Camera-type eye (tissue), 1 donor: ENCODE data around the gene SNX17. TPM values are rescaled to one million over a fixed set of nuclear protein-coding genes. Genes with fewer than 3 reads are reported as not detected.

Source experiments
- total RNA-seq: library from RNA; depleted of rRNA; stranded (reverse); fragments of >200 nt; gene quantifications from one replicate; pipeline ENCODE4 v1.2.3, GENCODE V29; 2014

SNX17 gene, protein sequence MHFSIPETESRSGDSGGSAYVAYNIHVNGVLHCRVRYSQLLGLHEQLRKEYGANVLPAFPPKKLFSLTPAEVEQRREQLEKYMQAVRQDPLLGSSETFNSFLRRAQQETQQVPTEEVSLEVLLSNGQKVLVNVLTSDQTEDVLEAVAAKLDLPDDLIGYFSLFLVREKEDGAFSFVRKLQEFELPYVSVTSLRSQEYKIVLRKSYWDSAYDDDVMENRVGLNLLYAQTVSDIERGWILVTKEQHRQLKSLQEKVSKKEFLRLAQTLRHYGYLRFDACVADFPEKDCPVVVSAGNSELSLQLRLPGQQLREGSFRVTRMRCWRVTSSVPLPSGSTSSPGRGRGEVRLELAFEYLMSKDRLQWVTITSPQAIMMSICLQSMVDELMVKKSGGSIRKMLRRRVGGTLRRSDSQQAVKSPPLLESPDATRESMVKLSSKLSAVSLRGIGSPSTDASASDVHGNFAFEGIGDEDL
- 72.6 TPM for total RNA-seq

DNA sequence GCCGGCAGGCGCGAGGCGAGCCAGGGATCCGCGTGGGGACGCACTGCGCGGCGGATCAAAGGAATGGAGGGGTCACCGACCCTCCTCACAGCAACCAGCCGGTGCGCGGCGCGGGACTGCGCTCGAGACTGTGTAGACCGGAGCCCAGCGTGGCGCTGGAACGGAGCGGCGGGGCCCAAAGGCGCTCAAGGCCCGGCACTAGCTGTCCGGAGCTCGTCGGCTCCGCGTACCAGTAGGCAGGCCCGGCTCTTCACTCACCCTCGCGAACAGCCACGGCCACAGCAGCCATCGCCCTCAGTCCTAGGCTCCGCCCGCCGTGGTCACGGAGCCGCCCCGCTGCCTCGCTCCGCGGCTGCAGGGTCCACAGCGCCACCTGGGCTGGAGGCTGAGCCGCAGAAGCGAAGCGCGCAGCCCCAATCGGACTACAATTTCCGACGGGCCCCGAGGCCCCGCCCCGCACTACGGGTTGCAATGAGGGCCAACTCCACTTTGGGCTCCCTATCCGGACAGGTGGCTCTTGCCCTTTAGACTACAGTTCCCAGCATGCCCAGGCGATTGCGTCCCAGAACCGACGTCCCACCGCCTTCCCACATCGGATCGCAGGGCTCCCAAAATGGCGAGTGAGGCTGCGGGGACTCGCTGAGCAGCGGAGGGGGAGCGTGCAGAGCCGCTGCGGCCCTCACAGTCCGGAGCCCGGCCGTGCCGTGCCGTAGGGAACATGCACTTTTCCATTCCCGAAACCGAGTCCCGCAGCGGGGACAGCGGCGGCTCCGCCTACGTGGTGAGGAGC is at the start of gene SNX17, which contains the start of gene EIF2B4:
Gene SNX17, plus strand, starts transcription at position 591 of the 790 bp plus-strand sequence. Its CDS starts 128 bp downstream, at position 719.
Gene EIF2B4, minus strand, starts transcription at position 313 of the 790 bp plus-strand sequence. Its CDS starts 24 bp downstream, at position 289.

DNA sequence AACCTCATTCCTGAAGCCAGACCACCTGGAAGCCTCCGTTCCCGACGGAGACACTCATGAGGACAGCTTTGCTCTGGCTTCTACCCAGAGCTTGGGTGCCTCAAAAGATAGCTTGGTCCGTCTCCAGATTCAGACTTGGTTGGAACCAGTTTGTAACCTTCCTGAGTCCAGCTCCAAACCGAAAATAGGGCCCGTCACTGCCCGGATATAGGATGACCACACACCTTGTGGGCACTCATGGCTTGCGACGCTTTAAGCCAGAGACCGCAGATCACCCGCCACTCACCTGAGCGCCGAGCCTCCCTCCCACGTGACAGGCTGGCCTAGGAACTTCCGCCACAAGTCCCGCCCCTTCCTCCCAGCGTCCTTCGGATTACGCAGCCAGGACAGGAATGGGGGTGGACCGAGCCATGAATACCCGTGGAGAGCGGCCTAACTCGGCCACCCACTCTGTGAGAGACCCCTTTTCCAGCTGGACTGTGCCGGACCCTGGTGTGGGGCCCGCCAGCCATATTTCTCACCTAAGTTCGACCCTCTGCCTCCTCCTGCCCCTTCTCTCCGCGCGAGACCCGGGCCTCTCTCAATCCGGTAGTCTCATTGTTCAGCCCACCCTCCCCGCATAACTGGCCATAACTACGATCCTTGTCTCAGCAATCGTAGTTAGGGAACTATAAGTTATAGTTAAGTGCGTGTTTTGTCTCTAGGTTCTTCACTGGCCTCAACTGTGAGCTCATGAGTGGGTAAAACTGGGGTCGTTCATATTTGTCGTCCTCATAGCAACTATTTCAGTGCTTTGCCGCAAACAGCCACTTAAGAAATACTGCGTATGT is 47.4 kb upstream of the SNX17 start, which contains the start of gene MPV17:
Gene MPV17, minus strand, starts transcription at position 332 of the 830 bp plus-strand sequence. CDS start 580 bp downstream, outside the sequence.

DNA sequence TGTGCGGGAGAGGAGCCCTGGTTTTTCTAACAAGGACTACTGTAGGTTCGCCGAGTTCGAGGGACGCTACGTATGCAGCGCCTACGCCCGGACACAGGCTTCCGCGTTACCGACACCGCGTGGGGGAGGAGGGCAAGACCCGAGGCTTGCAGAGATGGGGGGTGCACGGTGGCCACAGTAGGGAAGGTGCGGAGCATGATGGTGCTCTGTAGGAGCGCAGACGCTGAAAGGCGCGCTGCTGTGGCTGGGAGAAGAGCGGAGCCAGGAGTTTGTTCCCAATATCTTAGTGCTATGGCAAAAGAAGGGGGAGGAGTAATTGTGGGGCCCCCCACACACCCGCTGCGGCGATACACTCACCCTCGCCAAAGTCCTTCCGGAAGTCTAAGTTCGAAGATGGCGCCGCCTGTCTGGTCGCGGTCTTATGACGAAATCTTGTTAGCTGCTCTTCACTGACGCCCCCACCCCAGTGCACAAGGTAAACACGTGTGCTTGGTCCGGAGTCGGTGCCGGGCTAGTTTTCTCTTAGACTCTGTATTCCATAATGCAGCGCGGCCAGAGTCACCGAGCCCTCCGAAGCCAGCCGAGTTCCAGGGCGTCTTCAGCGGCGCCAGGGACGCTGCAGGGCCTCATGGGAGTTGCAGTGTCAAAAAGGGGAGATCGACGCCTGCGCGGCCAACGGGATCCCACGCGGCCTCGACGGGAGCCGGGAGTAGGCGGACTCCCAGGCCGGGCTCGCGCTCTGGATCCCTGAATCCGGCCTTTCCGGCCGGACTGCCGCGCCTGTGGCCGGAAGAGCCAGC is 13.8 kb upstream of the SNX17 start, which contains the start of gene GTF3C2:
Gene GTF3C2, minus strand, starts transcription at position 383 of the 800 bp plus-strand sequence. CDS start 13,210 bp downstream, outside the sequence.

DNA sequence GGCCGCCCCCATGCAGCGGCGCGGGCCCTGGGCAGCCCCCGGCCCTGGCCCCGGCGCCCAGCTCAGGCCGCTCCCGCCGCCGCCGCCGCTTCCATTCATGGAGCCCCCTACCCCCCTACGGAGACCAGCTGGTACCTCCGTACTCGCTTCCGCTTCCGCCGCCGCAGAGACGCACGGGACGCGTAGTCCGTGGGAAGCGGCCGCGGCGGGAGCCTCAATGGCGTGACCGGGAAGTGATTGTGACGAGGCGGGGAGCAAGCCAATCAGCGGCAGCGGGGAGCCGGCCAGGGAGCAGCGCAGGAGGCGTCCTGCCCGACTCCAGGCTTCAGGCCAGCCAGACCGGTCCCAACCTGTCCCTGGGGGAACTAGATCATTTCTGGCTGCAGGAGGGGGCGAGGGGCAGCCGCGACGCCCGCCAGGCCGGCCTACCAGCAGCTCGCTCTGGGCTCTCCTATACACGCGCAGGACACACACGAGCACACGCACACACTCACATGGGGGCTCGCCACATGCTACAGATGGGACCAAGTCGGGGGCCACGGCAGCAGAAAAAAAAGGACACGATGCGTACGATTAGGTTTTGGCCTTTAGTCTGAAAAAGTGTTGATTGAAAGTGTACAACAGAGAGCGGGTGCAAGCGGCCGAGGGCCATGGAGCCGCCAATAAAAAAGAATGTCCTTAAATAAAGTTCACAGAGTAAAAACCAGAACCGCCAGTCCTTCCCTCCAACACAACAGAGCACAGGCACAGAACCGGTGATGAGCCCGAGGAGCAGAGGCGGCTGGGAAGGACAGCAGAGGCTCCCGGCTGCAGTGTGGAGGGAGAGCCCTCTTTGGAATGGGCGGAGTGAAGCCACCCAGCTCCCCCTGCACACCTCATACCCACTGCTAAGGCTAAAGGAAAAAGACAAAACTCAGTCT is 10.5 kb downstream of the SNX17 start, which contains the start of gene ZNF513:
Gene ZNF513, minus strand, starts transcription at position 109 of the 920 bp plus-strand sequence. CDS start 208 bp downstream, outside the sequence.

DNA sequence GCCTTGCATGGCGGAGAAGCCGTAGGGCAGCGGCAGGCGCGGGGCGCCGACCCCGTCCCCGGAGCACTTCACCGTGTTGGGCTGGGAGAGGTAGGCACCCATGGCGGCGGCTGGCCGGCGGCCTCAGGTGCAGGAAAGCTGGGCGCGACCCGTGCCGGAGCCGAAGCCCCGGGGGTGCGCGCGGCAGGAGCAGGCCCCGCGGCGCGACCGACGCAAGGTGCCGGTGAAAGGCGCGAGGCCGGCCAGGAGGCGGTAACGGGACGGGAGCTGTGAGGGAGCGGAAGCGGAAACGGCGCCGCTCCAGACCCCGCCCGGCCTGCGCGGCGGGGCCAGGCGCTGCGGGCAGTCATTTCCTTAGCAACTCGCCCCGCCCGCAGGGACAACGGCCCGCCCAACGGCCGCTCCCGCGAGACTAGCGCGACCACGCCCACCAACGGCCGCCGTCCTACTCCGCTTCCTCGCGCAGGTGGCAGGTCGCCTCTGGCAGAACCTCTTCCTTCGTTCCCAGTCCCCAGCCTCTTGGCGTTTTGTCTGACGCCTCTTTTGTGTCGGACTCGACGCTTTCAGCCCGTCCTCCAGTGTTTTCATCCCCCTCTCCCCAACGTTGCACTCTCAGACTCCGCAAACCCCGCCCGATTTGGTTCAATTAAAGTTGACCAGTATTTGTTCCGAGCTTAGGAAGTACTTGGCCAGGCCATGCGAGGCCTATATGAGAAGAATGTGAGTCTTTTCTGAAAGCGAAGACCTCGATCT is 39.1 kb downstream of the SNX17 start, which contains the start of gene PPM1G:
Gene PPM1G, minus strand, starts transcription at position 271 of the 753 bp plus-strand sequence. Its CDS starts 169 bp downstream, at position 102.

Other genes with a start within 250 kb of the SNX17 start
- 0.49 TPM for gene ABHD1, start 246.8 kb upstream of the SNX17 start, total RNA-seq
- 41.9 TPM for gene PREB, start 236.0 kb upstream of the SNX17 start, total RNA-seq
- gene PRR30, start 231.2 kb upstream of the SNX17 start, total RNA-seq = not detected
- gene TCF23, start 221.6 kb upstream of the SNX17 start, total RNA-seq = 0.11 TPM
- gene ATRAID, start 158.6 kb upstream of the SNX17 start, total RNA-seq = 102 TPM
- 40.4 TPM for gene SLC5A6, start 158.3 kb upstream of the SNX17 start, total RNA-seq
- gene CAD, start 153.2 kb upstream of the SNX17 start, total RNA-seq = 34.4 TPM
- gene SLC30A3, start 107.6 kb upstream of the SNX17 start, total RNA-seq = 0.27 TPM
- gene DNAJC5G, start 95.2 kb upstream of the SNX17 start, total RNA-seq = not detected
- 4.7 TPM for gene TRIM54, start 88.2 kb upstream of the SNX17 start, total RNA-seq
- gene UCN, start 62.2 kb upstream of the SNX17 start, total RNA-seq = 4.7 TPM
- gene MPV17, start 47.5 kb upstream of the SNX17 start, total RNA-seq = 62.5 TPM
- gene GTF3C2, start 13.9 kb upstream of the SNX17 start, total RNA-seq = 46.5 TPM
- gene EIF2B4, start 278 bp upstream of the SNX17 start, total RNA-seq = 30.0 TPM
- 11.6 TPM for gene ZNF513, start 10.1 kb downstream of the SNX17 start, total RNA-seq
- 54.4 TPM for gene PPM1G, start 39.0 kb downstream of the SNX17 start, total RNA-seq
- 108 TPM for gene NRBP1, start 58.0 kb downstream of the SNX17 start, total RNA-seq
- not detected for gene KRTCAP3, start 71.8 kb downstream of the SNX17 start, total RNA-seq
- 57.2 TPM for gene IFT172, start 119.1 kb downstream of the SNX17 start, total RNA-seq
- gene FNDC4, start 124.6 kb downstream of the SNX17 start, total RNA-seq = 13.7 TPM
- gene GCKR, start 126.2 kb downstream of the SNX17 start, total RNA-seq = not detected
- gene ZNF512, start 212.4 kb downstream of the SNX17 start, total RNA-seq = 95.4 TPM